ENCODE measurements around the gene EFNA1.

GRCh38 chr1:155175927-155176371 is 48.3 kb downstream of the EFNA1 start:
- TF ChIP-seq GATA3 (IDR thresholded peaks at IDR 0.05; ENCODE audit: low read depth, low read length) (no peak), GATA2 (IDR thresholded peaks at IDR 0.05; ENCODE audit: low read depth, low read length) (no peak)

Measured in SH-SY5Y (cell line).